SK-N-DZ (cell line): ENCODE data around the gene TAB2.
"Not testable (repeated sequence)": the region's sequence is repeated elsewhere in the genome, so short reads cannot be mapped to it uniquely, and the experiment has no call there.

Experiments
- DNase-seq: peaks from one replicate; pipeline ENCODE4 v3.0.0-alpha.2; 2015; ENCODE audit warnings: low spot score

TAB2 gene

GRCh38 chr6:149311293-149311692 lies 6.2 kb upstream of the TAB2 start:
- no peak for DNase-seq

GRCh38 chr6:149311766-149312165 lies 5.7 kb upstream of the TAB2 start:
- no peak for DNase-seq

DNA sequence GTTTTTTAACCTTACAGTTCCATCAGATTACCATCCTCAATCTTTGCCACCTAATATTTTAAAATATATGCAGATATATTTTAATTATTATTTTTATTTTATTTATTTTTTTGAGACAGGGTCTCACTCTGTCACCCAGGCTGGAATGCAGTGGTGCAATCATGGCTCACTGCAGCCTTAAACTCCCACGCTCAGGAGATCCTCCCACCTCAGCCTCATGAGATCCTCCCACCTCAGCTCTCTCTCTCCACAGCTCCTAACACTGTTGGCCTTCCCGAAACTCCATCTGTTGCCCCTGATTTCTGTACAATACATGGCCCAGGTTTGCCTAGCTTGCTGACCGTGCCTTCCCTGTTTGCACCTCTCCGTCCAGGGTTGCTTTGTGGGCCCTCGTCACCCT lies 4.4 kb upstream of the TAB2 start:
- no peak for DNase-seq

DNA sequence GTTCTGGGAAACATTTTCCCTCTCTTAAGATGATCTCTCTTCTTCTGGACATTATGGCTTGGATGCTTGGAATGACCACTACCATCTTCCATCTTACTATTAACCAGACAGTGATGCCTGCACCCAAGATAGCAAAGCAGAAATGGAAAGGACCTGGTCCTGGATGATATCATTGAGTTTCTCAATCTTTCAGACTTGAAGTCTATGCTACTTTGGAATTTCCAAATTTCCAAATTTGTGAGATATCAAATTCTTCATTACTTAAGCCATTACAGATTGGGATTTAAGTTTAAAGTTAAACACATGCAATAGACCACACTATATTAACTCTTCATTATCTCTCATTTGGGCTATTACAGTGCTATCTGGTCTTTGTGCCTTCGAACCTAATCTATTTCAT lies 3.7 kb upstream of the TAB2 start:
- no peak for DNase-seq

DNA sequence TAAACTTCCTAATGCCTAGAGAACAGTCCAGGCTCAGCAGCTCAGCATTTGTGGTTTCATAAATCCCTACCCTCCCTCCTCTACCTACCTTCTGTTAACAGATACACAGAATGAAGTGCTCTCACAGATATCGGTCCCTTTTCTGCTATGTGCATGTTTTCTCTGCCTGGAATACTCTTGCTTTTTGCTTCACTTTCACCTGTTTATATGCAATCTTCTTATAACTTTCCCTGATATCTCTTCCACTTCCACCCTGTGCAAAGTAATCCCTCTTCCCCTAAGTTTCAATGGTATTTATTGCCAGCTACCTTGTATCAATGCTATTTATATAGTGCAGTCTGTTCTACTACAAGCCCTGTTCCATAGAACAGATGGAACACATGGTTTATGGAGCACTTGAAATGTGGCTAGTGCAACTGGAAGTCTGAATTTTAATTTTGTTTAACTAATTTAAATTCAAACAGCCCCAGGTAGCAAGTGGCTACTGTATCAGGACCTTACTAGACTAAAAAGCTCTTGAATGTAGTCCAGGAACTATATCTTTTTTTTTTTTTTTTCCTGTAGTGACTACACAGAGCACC lies 3.1 kb upstream of the TAB2 start:
- DNase-seq, result no peak

DNA sequence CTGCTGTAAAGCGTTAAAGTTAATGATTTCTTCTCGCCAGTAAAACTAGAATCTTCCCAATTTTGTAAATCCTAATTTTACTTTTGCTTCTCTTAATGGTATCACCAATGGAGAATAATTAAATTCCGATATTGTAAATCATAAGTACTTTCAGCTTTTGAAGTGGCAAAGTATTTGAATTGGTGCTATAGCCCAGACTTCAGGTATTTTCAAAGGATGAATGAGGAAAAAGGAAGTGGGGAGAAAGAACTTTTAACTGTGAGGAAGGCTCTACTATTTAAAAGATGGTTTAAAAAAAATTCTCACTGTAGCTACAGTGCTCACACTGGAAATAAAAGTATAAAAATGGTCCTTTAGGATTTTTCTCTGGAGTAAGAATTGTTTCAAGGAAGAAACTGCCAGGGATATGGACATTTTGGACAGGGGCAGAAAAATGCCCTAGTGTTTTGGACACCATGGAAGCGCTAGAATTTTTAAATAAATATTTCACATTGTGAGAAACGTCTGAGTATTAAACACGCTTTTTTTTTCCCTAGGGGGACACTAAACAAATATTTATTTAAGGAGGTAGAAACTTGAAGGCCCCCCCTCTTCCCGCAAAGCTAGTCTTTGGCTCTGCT lies 1.3 kb upstream of the TAB2 start:
- DNase-seq, result no peak

DNA sequence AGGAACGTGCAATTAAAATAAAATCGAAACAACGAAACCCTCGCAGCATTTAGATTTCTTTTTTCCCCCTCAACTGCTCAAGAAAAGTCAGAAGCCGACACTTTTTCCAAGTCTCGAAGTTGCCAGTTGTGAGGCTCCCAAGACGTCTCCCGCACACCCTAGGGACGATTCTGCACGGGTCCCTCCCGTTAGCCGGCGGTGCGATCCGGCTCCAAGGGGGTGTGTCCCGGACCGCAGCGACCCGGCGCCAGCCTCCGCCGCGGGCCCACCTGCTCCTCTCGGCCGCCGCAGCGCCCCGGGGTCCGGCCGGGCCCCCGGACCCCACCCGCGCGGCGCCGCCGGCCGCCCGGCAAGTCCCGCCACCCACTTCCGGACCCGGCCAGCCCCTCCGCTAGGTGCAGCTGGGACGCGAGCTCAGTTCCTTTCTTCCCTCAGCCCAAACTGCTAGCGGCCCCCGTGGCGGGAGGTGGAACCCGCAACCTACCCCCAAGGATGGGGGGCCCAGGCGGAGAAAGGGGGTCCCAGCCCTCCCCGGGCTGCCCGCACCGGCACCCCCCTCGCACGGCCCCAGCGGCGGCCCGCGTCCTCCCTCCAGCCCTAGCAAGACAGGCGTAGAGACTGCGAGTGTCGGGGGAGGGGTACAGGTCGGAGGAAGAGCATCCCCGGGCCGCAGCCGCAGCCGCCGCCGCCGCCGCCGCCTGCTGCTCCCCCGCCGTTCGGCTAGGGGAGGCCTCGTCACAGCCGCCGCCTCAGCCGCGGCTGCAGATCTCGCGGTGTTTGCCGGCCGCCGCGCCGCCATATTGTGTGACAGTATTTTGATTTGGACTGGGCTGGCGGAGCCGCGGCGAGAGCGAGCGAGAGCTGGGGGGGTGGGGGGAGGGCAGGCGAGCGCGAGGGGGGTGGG lies 520 bp upstream of the TAB2 start:
- DNase-seq, result peak; percentile 91

GRCh38 chr6:149318581-149319286 lies 1.2 kb downstream of the TAB2 start:
- peak; percentile 7 for DNase-seq

- DNase-seq, result no peak
These were observed 1.9 kb downstream of the TAB2 start for GRCh38 chr6:149319422-149319821.

DNA sequence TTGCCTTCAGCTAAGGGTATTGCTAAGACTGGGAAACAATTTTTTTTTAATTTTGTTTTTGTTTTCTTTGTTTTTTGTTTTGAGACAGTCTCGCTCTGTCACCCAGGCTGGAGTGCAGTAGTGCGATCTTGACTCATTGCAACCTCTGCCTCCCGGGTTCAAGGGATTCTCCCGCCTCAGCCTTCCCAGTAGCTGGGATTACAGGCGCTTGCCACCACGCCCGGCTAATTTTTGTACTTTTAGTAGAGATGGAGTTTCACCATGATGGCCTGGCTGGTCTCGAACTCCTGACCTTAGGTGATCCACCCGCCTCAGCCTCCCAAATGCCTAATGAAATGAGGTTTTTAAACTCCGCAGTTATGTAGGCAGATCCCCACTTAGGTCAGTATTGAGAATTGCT lies 2.5 kb downstream of the TAB2 start:
- not testable (repeated sequence) for DNase-seq

- no peak for DNase-seq
These were observed 3.3 kb downstream of the TAB2 start for GRCh38 chr6:149320796-149321195.

GRCh38 chr6:149323353-149323752 lies 5.8 kb downstream of the TAB2 start:
- no peak for DNase-seq

GRCh38 chr6:149323925-149324324 lies 6.4 kb downstream of the TAB2 start:
- no peak for DNase-seq

DNA sequence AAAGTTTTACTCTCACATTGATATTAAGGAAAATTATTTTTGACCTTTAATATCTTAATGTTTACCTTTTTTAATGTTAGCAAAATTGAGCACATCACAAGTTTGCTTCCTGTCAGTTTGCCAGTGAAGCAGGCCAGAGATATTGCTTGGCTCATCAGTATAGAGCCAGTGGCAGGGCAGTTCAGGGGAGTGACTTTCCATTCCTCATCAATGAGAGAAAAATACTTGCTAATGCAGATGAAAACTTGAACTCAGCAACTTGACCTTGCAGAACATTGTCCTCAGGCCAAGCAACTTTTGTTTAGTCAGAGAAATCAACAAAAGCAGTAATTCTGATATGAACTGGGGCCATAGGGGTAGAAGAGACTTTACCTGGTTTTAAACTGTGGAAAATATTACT lies 6.9 kb downstream of the TAB2 start:
- no peak for DNase-seq

DNA sequence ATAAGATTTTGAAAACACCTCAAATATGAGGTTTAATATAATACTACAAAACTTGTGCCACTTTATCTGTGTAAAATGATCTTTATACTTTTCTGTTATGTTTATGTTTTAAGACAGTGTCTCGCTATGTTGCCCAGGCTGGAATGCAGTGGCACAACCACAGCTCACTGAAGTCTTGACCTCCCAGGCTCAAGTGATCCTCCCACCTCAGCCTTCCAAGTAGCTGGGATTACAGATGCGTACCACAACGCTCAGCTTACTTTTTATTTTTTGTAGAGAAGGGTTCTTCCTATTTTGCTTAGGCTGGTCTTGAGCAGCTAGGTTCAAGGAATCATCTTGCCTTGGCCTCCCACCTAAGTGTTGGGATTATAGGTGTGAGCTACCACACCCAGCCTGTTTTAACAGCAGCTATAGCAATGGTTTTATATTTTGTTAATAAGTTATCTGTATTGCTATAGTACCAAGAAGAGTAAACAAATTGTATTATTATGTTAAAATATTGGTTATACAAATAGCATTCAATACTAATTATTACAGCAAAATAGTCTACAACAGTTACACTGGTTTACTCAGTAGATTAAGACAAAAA lies 8.2 kb downstream of the TAB2 start:
- DNase-seq, result no peak

GRCh38 chr6:149327638-149328037 lies 10.1 kb downstream of the TAB2 start:
- no peak for DNase-seq

DNA sequence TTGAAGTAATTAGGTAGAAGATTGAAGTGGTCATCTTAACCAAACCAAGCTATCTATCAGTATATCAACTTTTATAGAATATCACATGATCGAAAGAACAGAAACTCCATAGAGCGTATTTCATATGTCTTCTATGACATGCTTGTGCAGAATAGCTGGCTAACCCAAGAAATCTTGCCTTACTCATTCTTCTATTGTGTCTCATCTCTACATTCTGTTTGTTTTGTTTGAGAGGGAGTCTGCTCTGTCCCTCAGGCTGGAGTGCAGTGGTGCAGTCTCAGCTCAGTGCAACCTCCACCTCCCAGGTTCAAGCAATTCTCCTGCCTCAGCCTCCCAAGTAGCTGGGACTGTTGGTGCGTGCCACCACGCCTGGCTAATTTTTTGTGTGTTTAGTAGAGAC lies 10.6 kb downstream of the TAB2 start:
- no peak for DNase-seq

DNA sequence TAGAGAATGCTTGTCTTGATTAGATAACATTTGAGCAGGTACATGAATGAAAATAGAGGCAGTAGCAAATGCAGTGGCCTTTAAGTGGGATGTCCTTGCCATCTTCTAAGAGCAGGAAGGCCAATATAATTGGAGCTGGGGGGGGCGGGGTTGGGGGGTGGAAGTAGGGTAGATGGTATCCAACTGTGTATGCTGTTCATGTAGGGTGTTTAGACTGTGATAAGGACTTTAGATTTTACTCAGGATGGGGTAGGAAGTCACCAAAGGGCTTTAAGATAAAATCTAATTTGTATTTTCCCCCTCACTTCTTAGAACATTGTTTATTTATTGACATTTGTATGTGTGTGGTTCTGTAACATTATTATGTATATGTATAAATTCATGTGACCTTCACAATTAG lies 12.0 kb downstream of the TAB2 start:
- DNase-seq, result no peak

DNA sequence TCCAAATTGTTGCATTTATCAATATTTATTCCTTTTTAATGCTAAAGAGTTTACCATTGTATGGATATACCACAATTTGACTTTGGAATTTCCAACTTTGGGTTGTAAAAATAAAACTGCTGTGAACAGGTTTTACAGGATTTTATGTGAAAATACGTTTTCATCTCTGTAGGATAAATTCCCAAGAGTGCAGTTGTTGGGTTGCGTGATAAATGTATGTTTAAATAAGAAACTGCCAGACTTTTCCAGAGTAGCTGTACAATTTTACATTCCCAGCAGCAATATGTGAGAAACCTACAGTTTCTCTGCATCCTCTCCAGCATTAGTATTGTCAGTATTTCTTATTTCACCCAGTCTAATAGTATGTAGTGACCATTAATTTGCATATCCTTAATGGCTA lies 12.6 kb downstream of the TAB2 start:
- DNase-seq, result no peak

DNA sequence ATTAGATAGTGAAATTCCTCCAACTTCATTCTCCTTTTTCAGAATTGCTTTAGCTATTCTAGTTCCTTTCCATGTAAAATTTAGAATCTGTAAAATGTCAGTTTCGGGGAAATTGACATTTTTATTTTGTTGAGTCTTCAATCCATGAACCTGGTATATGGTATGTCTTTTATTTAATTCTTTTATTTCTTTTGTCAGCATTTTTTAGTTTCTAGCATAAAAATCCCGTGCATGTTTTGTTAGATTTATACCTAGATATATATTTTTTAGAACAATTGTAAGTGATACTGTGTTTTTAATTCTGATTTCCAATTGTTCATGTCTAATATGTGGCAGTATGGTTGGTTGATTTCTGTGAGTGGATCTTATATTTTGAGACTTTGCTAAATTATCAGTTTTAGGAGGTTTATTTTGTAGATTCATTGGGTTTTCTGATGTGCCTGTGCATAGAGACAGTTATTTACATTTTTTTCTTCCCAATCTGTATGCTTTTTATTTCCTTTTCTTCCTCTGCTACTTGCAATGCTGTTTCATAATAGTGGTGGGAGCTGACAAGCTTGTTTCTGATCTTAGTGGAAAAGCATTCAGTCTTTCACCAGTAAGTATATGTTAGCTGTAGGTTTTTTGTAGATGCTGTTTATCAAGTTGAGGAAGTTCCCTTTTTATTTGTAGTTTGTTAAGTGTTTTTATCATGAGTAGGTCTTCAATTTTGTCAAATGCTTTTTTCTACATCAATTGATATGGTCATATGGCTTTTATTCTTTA lies 13.7 kb downstream of the TAB2 start:
- DNase-seq, result no peak

- no peak for DNase-seq
These were observed 14.4 kb downstream of the TAB2 start for GRCh38 chr6:149331871-149332270.
